Measurements from ENCODE around the gene IRGQ.
"Not testable (repeated sequence)": the region's sequence is repeated elsewhere in the genome, so short reads cannot be mapped to it uniquely, and the experiment has no call there.

The IRGQ gene

GRCh38 chr19:43553656-43554055 is 42.3 kb downstream of the IRGQ start:
- no peak overlapping the region for H3K27ac ChIP-seq
- TF ChIP-seq ZFX (IDR thresholded peaks at IDR 0.05; ENCODE audit: borderline replicate concordance): no peak
- TF ChIP-seq, protein P1, sequence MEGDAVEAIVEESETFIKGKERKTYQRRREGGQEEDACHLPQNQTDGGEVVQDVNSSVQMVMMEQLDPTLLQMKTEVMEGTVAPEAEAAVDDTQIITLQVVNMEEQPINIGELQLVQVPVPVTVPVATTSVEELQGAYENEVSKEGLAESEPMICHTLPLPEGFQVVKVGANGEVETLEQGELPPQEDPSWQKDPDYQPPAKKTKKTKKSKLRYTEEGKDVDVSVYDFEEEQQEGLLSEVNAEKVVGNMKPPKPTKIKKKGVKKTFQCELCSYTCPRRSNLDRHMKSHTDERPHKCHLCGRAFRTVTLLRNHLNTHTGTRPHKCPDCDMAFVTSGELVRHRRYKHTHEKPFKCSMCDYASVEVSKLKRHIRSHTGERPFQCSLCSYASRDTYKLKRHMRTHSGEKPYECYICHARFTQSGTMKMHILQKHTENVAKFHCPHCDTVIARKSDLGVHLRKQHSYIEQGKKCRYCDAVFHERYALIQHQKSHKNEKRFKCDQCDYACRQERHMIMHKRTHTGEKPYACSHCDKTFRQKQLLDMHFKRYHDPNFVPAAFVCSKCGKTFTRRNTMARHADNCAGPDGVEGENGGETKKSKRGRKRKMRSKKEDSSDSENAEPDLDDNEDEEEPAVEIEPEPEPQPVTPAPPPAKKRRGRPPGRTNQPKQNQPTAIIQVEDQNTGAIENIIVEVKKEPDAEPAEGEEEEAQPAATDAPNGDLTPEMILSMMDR (IDR thresholded peaks at IDR 0.05): no peak

DNA sequence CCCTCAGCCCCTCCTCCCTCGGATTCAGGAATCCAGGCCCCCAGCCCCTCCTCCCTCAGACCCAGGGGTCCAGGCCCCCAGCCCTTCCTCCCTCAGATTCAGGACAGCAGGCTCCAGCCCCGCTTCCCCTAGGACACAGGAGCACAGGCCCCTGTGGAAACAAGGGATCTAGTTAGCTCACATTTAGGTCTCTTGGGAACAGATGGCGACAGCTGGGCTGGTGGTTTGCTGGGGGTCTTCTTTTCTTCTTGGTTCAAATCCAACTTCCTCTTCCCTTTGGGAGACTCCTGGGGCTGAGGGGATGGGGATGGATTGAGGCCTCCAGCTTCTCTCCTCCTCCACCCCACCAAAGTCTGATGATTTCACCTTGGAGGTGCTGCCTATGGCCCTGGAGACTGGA is 43.3 kb downstream of the IRGQ start:
- no peak overlapping the region for H3K27ac ChIP-seq
- TF ChIP-seq ZFX (IDR thresholded peaks at IDR 0.05; ENCODE audit: borderline replicate concordance): no peak
- TF ChIP-seq, protein P1 (IDR thresholded peaks at IDR 0.05): no peak

GRCh38 chr19:43552198-43552450 is 43.8 kb downstream of the IRGQ start:
- TF ChIP-seq ZFX (IDR thresholded peaks at IDR 0.05; ENCODE audit: borderline replicate concordance): no peak
- TF ChIP-seq, protein P1 (IDR thresholded peaks at IDR 0.05): no peak

GRCh38 chr19:43551399-43552197 is 44.3 kb downstream of the IRGQ start:
- H3K27ac ChIP-seq: no peak overlapping the region
- TF ChIP-seq ZFX (IDR thresholded peaks at IDR 0.05; ENCODE audit: borderline replicate concordance): no peak
- TF ChIP-seq, protein P1 (IDR thresholded peaks at IDR 0.05): no peak

More at GRCh38 chr19:43552198-43552450, 43.8 kb downstream of the IRGQ start:
- no peak overlapping the region for H3K27ac ChIP-seq

- no peak overlapping the region for H3K27ac ChIP-seq
- TF ChIP-seq ZFX (IDR thresholded peaks at IDR 0.05; ENCODE audit: borderline replicate concordance): no peak
- TF ChIP-seq, protein P1 (IDR thresholded peaks at IDR 0.05): no peak
Measured at GRCh38 chr19:43548706-43549105, 47.2 kb downstream of the IRGQ start.

- not testable (repeated sequence) for H3K27ac ChIP-seq
Measured at GRCh38 chr19:43547926-43548325, 48.0 kb downstream of the IRGQ start.

DNA sequence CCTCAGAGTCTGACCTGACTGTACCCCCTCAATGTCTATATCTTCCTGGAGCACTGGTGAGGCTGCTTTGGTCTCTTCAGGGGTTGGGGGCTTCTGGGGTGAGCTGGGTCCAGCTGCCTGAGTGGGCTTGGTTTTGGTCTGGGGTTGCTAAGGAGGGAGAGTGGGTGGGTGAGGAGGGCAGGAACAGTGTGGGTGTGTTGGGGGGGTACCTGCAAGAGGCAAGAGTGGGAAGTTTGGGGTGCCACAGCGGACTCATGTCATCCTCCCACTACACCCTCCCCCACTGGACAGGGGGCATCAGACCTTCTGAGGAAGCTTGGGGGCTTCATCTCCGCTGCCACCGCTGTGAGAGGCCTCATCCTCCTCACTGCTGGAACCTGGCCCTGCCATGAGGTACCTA is 49.4 kb downstream of the IRGQ start:
- no peak overlapping the region for H3K27ac ChIP-seq
- no peak for TF ChIP-seq ZFX (IDR thresholded peaks at IDR 0.05; ENCODE audit: borderline replicate concordance)
- TF ChIP-seq, protein P1 (IDR thresholded peaks at IDR 0.05): no peak

GRCh38 chr19:43545981-43546380 is 50.0 kb downstream of the IRGQ start:
- no peak overlapping the region for H3K27ac ChIP-seq
- no peak for TF ChIP-seq ZFX (IDR thresholded peaks at IDR 0.05; ENCODE audit: borderline replicate concordance)
- TF ChIP-seq, protein P1 (IDR thresholded peaks at IDR 0.05): no peak
